H1 (cell line): ENCODE data around the gene TBCD. TPM values are rescaled to one million over a fixed set of nuclear protein-coding genes. Genes with fewer than 3 reads are reported as not detected.

Experiments used
- CTCF ChIA-PET: fragments of 300-600 bp; sonication (Branson Sonifier 250); formaldehyde crosslinking; loops from one replicate; lab custom pipeline; 2021; ENCODE audit not compliant: partially characterized antibody; lab: Charles Lee
- POLR2A ChIA-PET: fragments of 300-600 bp; sonication (Branson Sonifier 250); formaldehyde crosslinking; loops from one replicate; lab custom pipeline; 2021; ENCODE audit warnings: inconsistent platforms; ENCODE audit not compliant: partially characterized antibody; lab: Charles Lee
- DNase-seq, 2 experiments: peaks; one replicate each; pipeline versions ENCODE4 v3.0.0 to v3.0.0-alpha.2; 2010 to 2022; ENCODE audit warnings: low spot score in 2 of 2, low read depth in 1 of 2, mixed read lengths in 1 of 2
- FAIRE-seq: peaks from 2 replicates; lab custom pipeline; 2011; peaks lifted over from hg19 to GRCh38; lab: Jason Lieb, UNC
- H2AFZ ChIP-seq: 2 replicates; pipeline ENCODE4 v1.8.1; 2012; ENCODE audit warnings: low read length, inconsistent platforms
- H2AK5ac ChIP-seq: 2 replicates; pipeline ENCODE4 v1.6.1; 2013; ENCODE audit warnings: low read depth, low read length
- H2BK120ac ChIP-seq: replicated peaks from 2 replicates; pipeline ENCODE3; 2013; ENCODE audit warnings: low read depth, low read length, inconsistent platforms
- H2BK12ac ChIP-seq: 2 replicates; pipeline ENCODE4 v1.6.1; 2013; ENCODE audit warnings: low read depth, low read length
- H2BK15ac ChIP-seq: 2 replicates; pipeline ENCODE4 v1.6.1; 2013; ENCODE audit warnings: low read length
- H2BK20ac ChIP-seq: 2 replicates; pipeline ENCODE4 v1.6.1; 2013; ENCODE audit warnings: low read length
- H2BK5ac ChIP-seq: 2 replicates; pipeline ENCODE4 v1.6.1; 2013; ENCODE audit warnings: low read depth, low read length
- H3K14ac ChIP-seq: 2 replicates; pipeline ENCODE4 v1.6.1; 2013; ENCODE audit warnings: inconsistent platforms; ENCODE audit not compliant: insufficient read length
- H3K18ac ChIP-seq: 2 replicates; pipeline ENCODE4 v1.6.1; 2013; ENCODE audit warnings: low read length; ENCODE audit errors: extremely low read depth
- H3K23ac ChIP-seq: 2 replicates; pipeline ENCODE4 v1.6.1; 2013; ENCODE audit warnings: inconsistent platforms; ENCODE audit not compliant: insufficient read length
- H3K23me2 ChIP-seq: 2 replicates; pipeline ENCODE4 v1.6.1; 2013; ENCODE audit warnings: low read depth, low read length
- H3K27ac ChIP-seq: 2 replicates; pipeline ENCODE4 v1.6.1; 2011; ENCODE audit warnings: low read depth, low read length, inconsistent platforms
- H3K27me3 ChIP-seq, 4 experiments: replicated peaks in 1 of 4; 1 replicate in 1 of 4; 2 replicates in 3 of 4; pipeline versions ENCODE4 v1.6.1 to v1.8.1; 2011 to 2013; ENCODE audit warnings: low read length in 3 of 4, mild to moderate bottlenecking in 3 of 4, inconsistent platforms in 2 of 4, mixed read lengths in 2 of 4, moderate library complexity in 1 of 4; ENCODE audit not compliant: control insufficient read depth in 3 of 4, insufficient read depth in 3 of 4; ENCODE audit errors: extremely low read depth in 1 of 4
- H3K36me3 ChIP-seq, 4 experiments: 2 replicates each; pipeline versions ENCODE4 v1.6.1 to v1.8.1; 2011 to 2013; ENCODE audit warnings: mild to moderate bottlenecking in 4 of 4, low read length in 3 of 4, moderate library complexity in 2 of 4, control low read depth in 1 of 4, inconsistent platforms in 1 of 4; ENCODE audit not compliant: insufficient read depth in 4 of 4, control insufficient read depth in 2 of 4
- H3K4ac ChIP-seq: replicated peaks from 2 replicates; pipeline ENCODE3; 2013; ENCODE audit warnings: low read length, low read depth, mixed read lengths, inconsistent platforms; ENCODE audit not compliant: insufficient read length
- H3K4me1 ChIP-seq, 4 experiments: replicated peaks in 1 of 4; 1 replicate in 1 of 4; 2 replicates in 3 of 4; pipeline versions ENCODE4 v1.6.1 to v1.8.1; 2011 to 2013; ENCODE audit warnings: low read length in 3 of 4, inconsistent platforms in 2 of 4, mixed read lengths in 1 of 4; ENCODE audit not compliant: insufficient read depth in 4 of 4, control insufficient read depth in 3 of 4
- H3K4me2 ChIP-seq, 2 experiments: 2 replicates each; pipeline versions ENCODE4 v1.6.1 to v1.8.1; 2011 to 2013; ENCODE audit warnings: low read depth in 2 of 2, low read length in 2 of 2, control low read depth in 1 of 2, inconsistent platforms in 1 of 2, mild to moderate bottlenecking in 1 of 2; ENCODE audit not compliant: insufficient read depth in 1 of 2
- H3K4me3 ChIP-seq, 4 experiments: fragments of 200-600, 300-600 bp in 1 of 4; sonication (generic), shearing (Covaris generic), sonication (Bioruptor Twin) in 1 of 4; 2 replicates each; pipeline versions ENCODE4 v1.5.1 to v1.8.1; 2011 to 2016; ENCODE audit warnings: low read length in 4 of 4, low read depth in 3 of 4, control low read depth in 2 of 4, inconsistent platforms in 2 of 4, mild to moderate bottlenecking in 2 of 4, mixed read lengths in 1 of 4, moderate library complexity in 1 of 4; ENCODE audit not compliant: insufficient read depth in 2 of 4; ENCODE audit errors: extremely low read depth in 1 of 4
- H3K56ac ChIP-seq: replicated peaks from 2 replicates; pipeline ENCODE3; 2013; ENCODE audit warnings: low read depth, mild to moderate bottlenecking, mixed read lengths, low read length, inconsistent platforms; ENCODE audit not compliant: insufficient read length
- H3K79me1 ChIP-seq: 2 replicates; pipeline ENCODE4 v1.6.1; 2013; ENCODE audit warnings: low read depth, low read length, control low read depth
- H3K79me2 ChIP-seq, 2 experiments: 2 replicates each; pipeline versions ENCODE4 v1.6.1 to v1.8.1; 2012 to 2013; ENCODE audit warnings: low read length in 2 of 2, mild to moderate bottlenecking in 2 of 2, inconsistent platforms in 1 of 2; ENCODE audit not compliant: insufficient read depth in 2 of 2, control insufficient read depth in 1 of 2
- H3K9ac ChIP-seq, 4 experiments: replicated peaks in 1 of 4; 1 replicate in 1 of 4; 2 replicates in 3 of 4; pipeline versions ENCODE4 v1.6.1 to v1.8.1; 2011 to 2013; ENCODE audit warnings: low read depth in 3 of 4, low read length in 3 of 4, control low read depth in 2 of 4, mild to moderate bottlenecking in 2 of 4, moderate library complexity in 2 of 4, inconsistent platforms in 1 of 4; ENCODE audit errors: extremely low read depth in 1 of 4
- H3K9me3 ChIP-seq, 2 experiments: 2 replicates each; pipeline versions ENCODE4 v1.6.1 to v1.8.1; 2012 to 2013; ENCODE audit warnings: mild to moderate bottlenecking in 2 of 2, moderate library complexity in 2 of 2, control low read depth in 1 of 2, inconsistent platforms in 1 of 2, low read depth in 1 of 2, low read length in 1 of 2, mixed read lengths in 1 of 2; ENCODE audit not compliant: insufficient read depth in 2 of 2
- H4K20me1 ChIP-seq, 2 experiments: replicated peaks in 1 of 2; 2 replicates each; pipeline versions ENCODE3 to v1.8.1; 2011 to 2013; ENCODE audit warnings: inconsistent platforms in 2 of 2, low read length in 2 of 2, mild to moderate bottlenecking in 1 of 2; ENCODE audit not compliant: insufficient read depth in 2 of 2, control insufficient read depth in 1 of 2
- H4K5ac ChIP-seq: 2 replicates; pipeline ENCODE4 v1.6.1; 2013; ENCODE audit warnings: low read length, low read depth, mixed read lengths, inconsistent platforms; ENCODE audit not compliant: insufficient read length
- H4K8ac ChIP-seq: 2 replicates; pipeline ENCODE4 v1.8.0; 2013; ENCODE audit warnings: mild to moderate bottlenecking, moderate library complexity, low read length, inconsistent platforms; ENCODE audit not compliant: insufficient read depth; ENCODE audit errors: extremely low read depth
- H4K91ac ChIP-seq: replicated peaks from 2 replicates; pipeline ENCODE3; 2013; ENCODE audit warnings: low read length, mixed read lengths, inconsistent platforms; ENCODE audit not compliant: insufficient read length
- CHD1 ChIP-seq: IDR thresholded peaks from 2 replicates; pipeline ENCODE4 v1.6.1; 2012; ENCODE audit warnings: low read depth, low read length, improper control_type of control experiment
- SRF ChIP-seq: IDR thresholded peaks from 2 replicates; pipeline ENCODE4 v1.6.1; 2011; ENCODE audit warnings: mild to moderate bottlenecking, low read depth, low read length, moderate library complexity
- WGBS, 2 experiments: shearing (Covaris generic) in 1 of 2; methylation state at CpG; one replicate each; pipeline versions ENCODE4 v1.1.6 to v1.1.7; 2013 to 2015; ENCODE audit warnings: low lambda C conversion rate in 2 of 2, mixed read lengths in 2 of 2, inconsistent platforms in 1 of 2, low coverage in 1 of 2, missing lambda C conversion rate in 1 of 2; ENCODE audit not compliant: insufficient replicate concordance in 2 of 2, insufficient coverage in 1 of 2, insufficient read length in 1 of 2; ENCODE audit errors: extremely low coverage in 1 of 2, missing lambda C conversion rate in 1 of 2; 5-methylcytosine and 5-hydroxymethylcytosine counted together
- polyA plus RNA-seq, 7 experiments: library from polyadenylated mRNA; depleted of rRNA in 3 of 7; stranded (reverse) in 5 of 7; unstranded in 2 of 7; fragments of >200 nt in 5 of 7; fragments of 200-250 nt in 2 of 7; gene quantifications; 1 replicate in 5 of 7; 2 replicates in 1 of 7; 4 replicates in 1 of 7; pipeline versions ENCODE4 v1.2.1 to v1.2.3, GENCODE V29; 2011 to 2013; ENCODE audit warnings: missing spikeins in 2 of 7, mixed read lengths in 2 of 7
- total RNA-seq: library from RNA; stranded (reverse); fragmentation: NEBNext Ultra II Directional; extraction: Animal tissue kit (Norgen Biotek cat#: 25700); gene quantifications from 2 replicates; pipeline ENCODE4 v1.2.1, GENCODE V29; 2021

The TBCD gene
- total and polyA plus RNA-seq, 2 of the 8 experiments (the other 6 are each of a cell fraction or from before 2014, with no cell fraction given), result 118 to 162 TPM

- ChIA-PET CTCF (interaction anchor here (0.5 to 2.2 kb wide), 7 partner anchors 17 to 113 kb away, joined by 3 to 6 read pairs (median 3); no protein-coding TSS in a partner anchor), POLR2A (no interaction called here)
- peaks cover 1 to 13% of the 10 kb centered on the region in 2 experiments for H4K20me1 ChIP-seq
- 0 out of 2 replicates have a peak overlapping the region, but pooled peaks have one; percentile 60 for H2BK5ac ChIP-seq
- DNase-seq (no peak), FAIRE-seq (no peak)
- H3K56ac ChIP-seq, result no peak overlapping the region
- no peak overlapping the region for H2BK20ac ChIP-seq
- H3K23me2 ChIP-seq, result no peaks in the 10 kb centered on the region
- peaks cover 0 to 23% of the 10 kb centered on the region in 2 experiments; a peak in 2 of 4 replicates for H3K79me2 ChIP-seq
- H3K4me1 ChIP-seq, result peaks cover 0 to 3% (median under 1%) of the 10 kb centered on the region in 4 experiments; a peak in 2 of 7 replicates
- H3K79me1 ChIP-seq, result peaks cover 21% of the 10 kb centered on the region
- H2AFZ ChIP-seq, result no peak overlapping the region
- no peak overlapping the region for H2AK5ac ChIP-seq
- no peak for TF ChIP-seq SRF
- no peak for TF ChIP-seq CHD1
- WGBS, 2 experiments, result 94% methylated on average over 17 of the region's 25 CpGs; no CpG with 5 or more reads in 1 of the 2 experiments
- no peak overlapping the region for H3K14ac ChIP-seq
- no peaks in the 10 kb centered on the region for H3K27me3 ChIP-seq
- no peak overlapping the region for H3K4me2 ChIP-seq
- peaks cover 0 to 3% (median 1%) of the 10 kb centered on the region in 4 experiments; a peak in 2 of 8 replicates for H3K36me3 ChIP-seq
- no peaks in the 10 kb centered on the region for H3K9me3 ChIP-seq
- H3K27ac ChIP-seq, result no peak overlapping the region; the same call in 1 of the 2 replicates
- no peak overlapping the region for H4K5ac ChIP-seq
- H3K9ac ChIP-seq, result no peak overlapping the region
- peak overlapping the region; percentile 32; the same call in 1 of the 2 replicates for H4K8ac ChIP-seq
- no peak overlapping the region for H3K4ac ChIP-seq
- no peak overlapping the region for H2BK12ac ChIP-seq
- H2BK120ac ChIP-seq, result no peak overlapping the region
- H3K4me3 ChIP-seq, result no peak overlapping the region
- H4K91ac ChIP-seq, result no peak overlapping the region
- no peak overlapping the region for H2BK15ac ChIP-seq
- H3K23ac ChIP-seq, result no peak overlapping the region
- no peak overlapping the region for H3K18ac ChIP-seq
These were observed 128.9 kb downstream of the TBCD start for GRCh38 chr17:82880620-82881323.
